GM23338 (cell line): ENCODE measurements around the gene NGLY1.

ENCODE experiments used
- CREB1 ChIP-seq: fragments of 250-450 bp; sonication (Bioruptor Pico); IDR thresholded peaks from 2 replicates; pipeline ENCODE4 v1.5.0; 2020; ENCODE audit warnings: low read depth, mild to moderate bottlenecking, moderate library complexity
- CTCF ChIP-seq, 2 experiments: fragments of 200-600 bp in 1 of 2; sonication (generic) in 1 of 2; conservative IDR thresholded peaks; 2 replicates each; pipeline versions ENCODE4 v1.5.1 to v1.6.1; 2016 to 2017; ENCODE audit warnings: antibody characterized with exemption in 2 of 2, low read depth in 2 of 2, mild to moderate bottlenecking in 2 of 2, moderate library complexity in 1 of 2
- ETS1 ChIP-seq: IDR thresholded peaks from 2 replicates; pipeline ENCODE4 v1.6.1; 2016; ENCODE audit warnings: antibody characterized with exemption
- EZH2 ChIP-seq: fragments of 200-600 bp; sonication (generic); IDR thresholded peaks from one replicate; pipeline ENCODE4 v1.8.0; 2017; ENCODE audit warnings: antibody characterized with exemption, mild to moderate bottlenecking, low read depth; ENCODE audit not compliant: unreplicated experiment
- EZH2phosphoT487 ChIP-seq: fragments of 200-600 bp; sonication (generic); IDR thresholded peaks from one replicate; pipeline ENCODE4 v1.8.1; 2018; ENCODE audit warnings: antibody characterized with exemption; ENCODE audit not compliant: unreplicated experiment
- JUNB ChIP-seq: IDR thresholded peaks from one replicate; pipeline ENCODE4 v1.6.1; 2016; ENCODE audit warnings: antibody characterized with exemption; ENCODE audit not compliant: unreplicated experiment
- NANOG ChIP-seq: IDR thresholded peaks from 2 replicates; pipeline ENCODE4 v1.6.1; 2016; ENCODE audit warnings: antibody characterized with exemption, borderline replicate concordance
- POLR2AphosphoS5 ChIP-seq: IDR thresholded peaks from 2 replicates; pipeline ENCODE4 v1.6.1; 2016; ENCODE audit warnings: antibody characterized with exemption, low read depth
- REST ChIP-seq: IDR thresholded peaks from one replicate; pipeline ENCODE4 v1.6.1; 2018; ENCODE audit warnings: antibody characterized with exemption; ENCODE audit not compliant: unreplicated experiment
- STAT1 ChIP-seq: IDR thresholded peaks from one replicate; pipeline ENCODE4 v1.6.1; 2016; ENCODE audit warnings: antibody characterized with exemption; ENCODE audit not compliant: unreplicated experiment
- ZNF114 ChIP-seq: fragments of 250-450 bp; sonication (Bioruptor Pico); IDR thresholded peaks from 2 replicates; pipeline ENCODE4 v1.5.0; 2020; ENCODE audit warnings: mild to moderate bottlenecking, moderate library complexity
- ZNF331 ChIP-seq: fragments of 250-450 bp; sonication (Bioruptor Pico); IDR thresholded peaks from 2 replicates; pipeline ENCODE4 v1.5.0; 2020; ENCODE audit warnings: low read depth, mild to moderate bottlenecking, moderate library complexity
- ZNF462 ChIP-seq: fragments of 250-450 bp; sonication (Bioruptor Pico); IDR thresholded peaks from 2 replicates; pipeline ENCODE4 v1.5.0; 2020; ENCODE audit warnings: mild to moderate bottlenecking, moderate library complexity

GRCh38 chr3:25782938-25783660 lies at the start of gene NGLY1:
- no peak for TF ChIP-seq CTCF (conservative IDR thresholded peaks at IDR 0.05; ENCODE audit: low read depth in 2 of 2)
- TF ChIP-seq EZH2, result no peak
- TF ChIP-seq CREB1, result no peak
- no peak for TF ChIP-seq REST
- TF ChIP-seq ZNF462, result no peak
- TF ChIP-seq POLR2AphosphoS5, result peak; percentile 93
- no peak for TF ChIP-seq STAT1
- no peak for TF ChIP-seq ZNF331 (CRISPR knock-in tag)
- no peak for TF ChIP-seq NANOG
- TF ChIP-seq EZH2phosphoT487, result no peak
- TF ChIP-seq JUNB, result no peak
- no peak for TF ChIP-seq ZNF114
- no peak for TF ChIP-seq ETS1
